CD4-positive, alpha-beta T cell treated with Interleukin-4 for 4 hours (primary cell): Measurements from ENCODE around the gene MAGEB3.
"Not testable (repeated sequence)": the region's sequence is repeated elsewhere in the genome, so short reads cannot be mapped to it uniquely, and the experiment has no call there.

Source experiments
- DNase-seq: peaks from one replicate; pipeline ENCODE4 v3.0.0-alpha.2; 2020

MAGEB3 gene

GRCh38 chrX:30230395-30230794 lies at the start of gene MAGEB3:
TSS of gene MAGEB3 (plus strand) at chrX:30230657. CDS start at chrX:30235925, 5,268 bp downstream.
- no peak for DNase-seq

GRCh38 chrX:30181353-30181752 lies 49.1 kb upstream of the MAGEB3 start:
- DNase-seq, result no peak

GRCh38 chrX:30183554-30183953 lies 46.9 kb upstream of the MAGEB3 start:
- DNase-seq, result no peak

GRCh38 chrX:30190426-30190825 lies 40.0 kb upstream of the MAGEB3 start:
- DNase-seq, result no peak

GRCh38 chrX:30193910-30194309 lies 36.5 kb upstream of the MAGEB3 start:
- DNase-seq, result not testable (repeated sequence)

- no peak for DNase-seq
Measured at GRCh38 chrX:30196322-30196721, 34.1 kb upstream of the MAGEB3 start.

GRCh38 chrX:30212172-30212571 lies 18.3 kb upstream of the MAGEB3 start:
- DNase-seq, result no peak

- DNase-seq, result no peak
Measured at GRCh38 chrX:30215357-30215843, 15.1 kb upstream of the MAGEB3 start, which contains the start of gene MAGEB2. TSS of gene MAGEB2 (plus strand) at chrX:30215563. CDS start at chrX:30218581, 3,018 bp downstream.

GRCh38 chrX:30217465-30217864 lies 13.0 kb upstream of the MAGEB3 start:
- no peak for DNase-seq

- no peak for DNase-seq
Measured at GRCh38 chrX:30219372-30219771, 11.1 kb upstream of the MAGEB3 start.

GRCh38 chrX:30220661-30221060 lies 9.8 kb upstream of the MAGEB3 start:
- no peak for DNase-seq

GRCh38 chrX:30224536-30224935 lies 5.9 kb upstream of the MAGEB3 start:
- no peak for DNase-seq

- DNase-seq, result no peak
Measured at GRCh38 chrX:30228526-30228925, 1.9 kb upstream of the MAGEB3 start.

GRCh38 chrX:30241724-30242415 lies 11.4 kb downstream of the MAGEB3 start, which contains the start of gene MAGEB4:
TSS of gene MAGEB4 (plus strand) at chrX:30242000. CDS start at chrX:30242136, 136 bp downstream.
- no peak for DNase-seq

GRCh38 chrX:30246769-30247489 lies 16.5 kb downstream of the MAGEB3 start, which contains the start of gene MAGEB1:
TSS of gene MAGEB1 (plus strand) at chrX:30247146. CDS start at chrX:30250494, 3,348 bp downstream.
- DNase-seq, result no peak

- no peak for DNase-seq
Measured at GRCh38 chrX:30248854-30249253, 18.4 kb downstream of the MAGEB3 start.

- DNase-seq, result no peak
Measured at GRCh38 chrX:30253257-30253656, 22.8 kb downstream of the MAGEB3 start.

GRCh38 chrX:30259927-30260326 lies 29.5 kb downstream of the MAGEB3 start:
- DNase-seq, result no peak

GRCh38 chrX:30261012-30261411 lies 30.6 kb downstream of the MAGEB3 start:
- no peak for DNase-seq

GRCh38 chrX:30262763-30263162 lies 32.3 kb downstream of the MAGEB3 start:
- DNase-seq, result no peak

GRCh38 chrX:30270639-30271038 lies 40.2 kb downstream of the MAGEB3 start:
- no peak for DNase-seq

- DNase-seq, result no peak
Measured at GRCh38 chrX:30275498-30275897, 45.0 kb downstream of the MAGEB3 start.

GRCh38 chrX:30278365-30278764 lies 47.9 kb downstream of the MAGEB3 start:
- DNase-seq, result no peak

GRCh38 chrX:30280428-30280827 lies 50.0 kb downstream of the MAGEB3 start:
- no peak for DNase-seq
